ENCODE results near the gene NOTCH1. TPM values are rescaled to one million over a fixed set of nuclear protein-coding genes. Genes with fewer than 3 reads are reported as not detected.
"Not testable (repeated sequence)": the region's sequence is repeated elsewhere in the genome, so short reads cannot be mapped to it uniquely, and the experiment has no call there.

NOTCH1 gene
- total and polyA plus RNA-seq, 2 donors, result 19.7 to 25.6 TPM

GRCh38 chr9:136584934-136585333, 39.1 kb upstream of the NOTCH1 start:
- H3K27ac ChIP-seq (ENCODE audit: low read depth), result no peak overlapping the region
- no peaks in the 10 kb centered on the region for H3K4me1 ChIP-seq (ENCODE audit: insufficient read depth)
- H3K36me3 ChIP-seq (ENCODE audit: insufficient read depth), result no peaks in the 10 kb centered on the region
- no peak overlapping the region for H3K4me3 ChIP-seq (ENCODE audit: low read depth, low read length)
- 48% methylated on average over 10 of the region's 10 CpGs for WGBS
- no peak for DNase-seq (ENCODE audit: extremely low spot score)

GRCh38 chr9:136584401-136584932, 38.6 kb upstream of the NOTCH1 start:
- Histone ChIP-seq H3K27ac (ENCODE audit: low read depth) (no peak overlapping the region), H3K4me3 (ENCODE audit: low read depth, low read length) (no peak overlapping the region), H3K4me1 (ENCODE audit: insufficient read depth) (no peaks in the 10 kb centered on the region), H3K36me3 (ENCODE audit: insufficient read depth) (no peaks in the 10 kb centered on the region)
- WGBS, result 62% methylated on average over 23 of the region's 23 CpGs
- no peak for DNase-seq (ENCODE audit: extremely low spot score)

GRCh38 chr9:136582977-136583735, 37.3 kb upstream of the NOTCH1 start:
- H3K4me1 ChIP-seq (ENCODE audit: insufficient read depth), result no peaks in the 10 kb centered on the region
- WGBS, result 84% methylated on average over 11 of the region's 11 CpGs
- H3K4me3 ChIP-seq (ENCODE audit: low read depth, low read length), result no peak overlapping the region
- DNase-seq (ENCODE audit: extremely low spot score), result no peak
- H3K27ac ChIP-seq (ENCODE audit: low read depth), result no peak overlapping the region
- no peaks in the 10 kb centered on the region for H3K36me3 ChIP-seq (ENCODE audit: insufficient read depth)

GRCh38 chr9:136581614-136582447, 36.0 kb upstream of the NOTCH1 start:
- H3K27ac ChIP-seq (ENCODE audit: low read depth), result no peak overlapping the region
- H3K4me3 ChIP-seq (ENCODE audit: low read depth, low read length), result no peak overlapping the region
- H3K36me3 ChIP-seq (ENCODE audit: insufficient read depth), result no peaks in the 10 kb centered on the region
- H3K4me1 ChIP-seq (ENCODE audit: insufficient read depth), result no peaks in the 10 kb centered on the region
- DNase-seq (ENCODE audit: extremely low spot score), result no peak
- WGBS, result 96% methylated on average over 12 of the region's 12 CpGs

GRCh38 chr9:136579650-136580219, 33.9 kb upstream of the NOTCH1 start:
- not testable (repeated sequence) for DNase-seq (ENCODE audit: extremely low spot score); H3K36me3 ChIP-seq (ENCODE audit: insufficient read depth); H3K27ac ChIP-seq (ENCODE audit: low read depth); H3K4me3 ChIP-seq (ENCODE audit: low read depth, low read length); H3K4me1 ChIP-seq (ENCODE audit: insufficient read depth)
- 87% methylated on average over 8 of the region's 9 CpGs for WGBS

GRCh38 chr9:136578915-136579649, 33.2 kb upstream of the NOTCH1 start:
- H3K4me1 ChIP-seq (ENCODE audit: insufficient read depth), result no peaks in the 10 kb centered on the region
- H3K36me3 ChIP-seq (ENCODE audit: insufficient read depth), result no peaks in the 10 kb centered on the region
- no peak overlapping the region for H3K27ac ChIP-seq (ENCODE audit: low read depth)
- H3K4me3 ChIP-seq (ENCODE audit: low read depth, low read length), result no peak overlapping the region
- WGBS, result 67% methylated on average over 15 of the region's 15 CpGs
- DNase-seq (ENCODE audit: extremely low spot score), result no peak

GRCh38 chr9:136578626-136578914, 32.7 kb upstream of the NOTCH1 start:
- no peak for DNase-seq (ENCODE audit: extremely low spot score)
- WGBS, result 44% methylated on average over 7 of the region's 7 CpGs
- H3K4me3 ChIP-seq (ENCODE audit: low read depth, low read length), result no peak overlapping the region

GRCh38 chr9:136577941-136578625, 32.2 kb upstream of the NOTCH1 start:
- WGBS, result 75% methylated on average over 27 of the region's 27 CpGs
- no peak for DNase-seq (ENCODE audit: extremely low spot score)
- Histone ChIP-seq H3K27ac (ENCODE audit: low read depth) (no peak overlapping the region), H3K4me3 (ENCODE audit: low read depth, low read length) (no peak overlapping the region), H3K36me3 (ENCODE audit: insufficient read depth) (no peaks in the 10 kb centered on the region), H3K4me1 (ENCODE audit: insufficient read depth) (no peaks in the 10 kb centered on the region)

More at GRCh38 chr9:136578626-136578914, 32.7 kb upstream of the NOTCH1 start:
- H3K27ac ChIP-seq (ENCODE audit: low read depth), result no peak overlapping the region
- no peaks in the 10 kb centered on the region for H3K36me3 ChIP-seq (ENCODE audit: insufficient read depth)
- no peaks in the 10 kb centered on the region for H3K4me1 ChIP-seq (ENCODE audit: insufficient read depth)

GRCh38 chr9:136576269-136576626, 30.4 kb upstream of the NOTCH1 start:
- H3K36me3 ChIP-seq (ENCODE audit: insufficient read depth), result no peaks in the 10 kb centered on the region
- no peak overlapping the region for H3K4me3 ChIP-seq (ENCODE audit: low read depth, low read length)
- WGBS, result 70% methylated on average over 8 of the region's 8 CpGs
- no peak for DNase-seq (ENCODE audit: extremely low spot score)
- H3K27ac ChIP-seq (ENCODE audit: low read depth), result no peak overlapping the region
- H3K4me1 ChIP-seq (ENCODE audit: insufficient read depth), result no peaks in the 10 kb centered on the region

GRCh38 chr9:136575626-136576268, 29.9 kb upstream of the NOTCH1 start:
- Histone ChIP-seq H3K4me1 (ENCODE audit: insufficient read depth) (no peaks in the 10 kb centered on the region), H3K36me3 (ENCODE audit: insufficient read depth) (no peaks in the 10 kb centered on the region), H3K27ac (ENCODE audit: low read depth) (no peak overlapping the region), H3K4me3 (ENCODE audit: low read depth, low read length) (no peak overlapping the region)
- 83% methylated on average over 21 of the region's 21 CpGs for WGBS
- no peak for DNase-seq (ENCODE audit: extremely low spot score)

GRCh38 chr9:136574606-136575005, 28.8 kb upstream of the NOTCH1 start:
- DNase-seq (ENCODE audit: extremely low spot score); H3K27ac ChIP-seq (ENCODE audit: low read depth); H3K4me3 ChIP-seq (ENCODE audit: low read depth, low read length); H3K4me1 ChIP-seq (ENCODE audit: insufficient read depth); H3K36me3 ChIP-seq (ENCODE audit: insufficient read depth): not testable (repeated sequence)
- 93% methylated on average over 16 of the region's 16 CpGs for WGBS

- 87% methylated on average over 34 of the region's 34 CpGs for WGBS
- no peak for DNase-seq (ENCODE audit: extremely low spot score)
- Histone ChIP-seq H3K4me1 (ENCODE audit: insufficient read depth) (no peaks in the 10 kb centered on the region), H3K36me3 (ENCODE audit: insufficient read depth) (no peaks in the 10 kb centered on the region), H3K4me3 (ENCODE audit: low read depth, low read length) (no peak overlapping the region), H3K27ac (ENCODE audit: low read depth) (no peak overlapping the region)
Observed at GRCh38 chr9:136572828-136573625, 27.2 kb upstream of the NOTCH1 start.

All from urinary bladder (tissue), 4 donors.